ENCODE measurements around the gene GDF10. TPM values are rescaled to one million over a fixed set of nuclear protein-coding genes. Genes with fewer than 3 reads are reported as not detected.

GDF10 gene
- total RNA-seq, 2 donors from 2014 or later, result 6.6 to 8.0 TPM

GRCh38 chr10:47254611-47255010 is 45.4 kb upstream of the GDF10 start:
- no peak for TF ChIP-seq CTCF (IDR thresholded peaks at IDR 0.05)
- TF ChIP-seq POLR2A (IDR thresholded peaks at IDR 0.05), result peak in 1 of 3 donors; percentile 27
- Histone ChIP-seq H3K27ac (peak overlapping the region; percentile 73 to 83 (median 78)), H3K4me3 (no peak overlapping the region), H3K27me3 (no peaks in the 10 kb centered on the region), H3K4me1 (peaks cover 28% of the 10 kb centered on the region), H3K36me3 (replicated peaks in 1 of 2; ENCODE audit: insufficient read depth in 1 of 2, low read depth in 2 of 2) (no peaks in the 10 kb centered on the region), H3K9me3 (no peaks in the 10 kb centered on the region)
- ATAC-seq, result peak; percentile 89
- intact Hi-C loops (cut with DNase I), result no loop called here
- WGBS, 2 donors, result 30 to 42% methylated on average over 2 of the region's 2 CpGs
- DNase-seq, result peak; percentile 74 to 88 (median 80)

GRCh38 chr10:47255033-47255813 is 44.8 kb upstream of the GDF10 start:
- ATAC-seq (no peak), DNase-seq (peak in 1 of 4 donors; percentile 28)
- Histone ChIP-seq H3K36me3 (replicated peaks in 1 of 2; ENCODE audit: insufficient read depth in 1 of 2, low read depth in 2 of 2) (no peaks in the 10 kb centered on the region), H3K27me3 (no peaks in the 10 kb centered on the region), H3K4me3 (no peak overlapping the region), H3K27ac (peak overlapping the region; percentile 73 to 83 (median 78)), H3K9me3 (no peaks in the 10 kb centered on the region), H3K4me1 (peaks cover 28% of the 10 kb centered on the region)
- TF ChIP-seq CTCF (IDR thresholded peaks at IDR 0.05), result no peak
- no peak for TF ChIP-seq POLR2A (IDR thresholded peaks at IDR 0.05)
- intact Hi-C loops (cut with DNase I), result no loop called here
- WGBS, 2 donors, result 90 to 96% methylated on average over 10 of the region's 10 CpGs

GRCh38 chr10:47255866-47256265 is 44.1 kb upstream of the GDF10 start:
- TF ChIP-seq CTCF (IDR thresholded peaks at IDR 0.05), result no peak
- no peak for TF ChIP-seq POLR2A (IDR thresholded peaks at IDR 0.05)
- no peak overlapping the region for H3K4me3 ChIP-seq
- H3K9me3 ChIP-seq, result no peaks in the 10 kb centered on the region
- ATAC-seq (no peak), DNase-seq (no peak)
- no peaks in the 10 kb centered on the region for H3K27me3 ChIP-seq
- intact Hi-C loops (cut with DNase I), result no loop called here
- peak overlapping the region in 2 of 4 donors; percentile 73 to 77 for H3K27ac ChIP-seq
- no peaks in the 10 kb centered on the region for H3K36me3 ChIP-seq (replicated peaks in 1 of 2; ENCODE audit: insufficient read depth in 1 of 2, low read depth in 2 of 2)
- H3K4me1 ChIP-seq, result peaks cover 28% of the 10 kb centered on the region
- WGBS, 2 donors, result 94 to 100% methylated on average over 1 of the region's 1 CpG

GRCh38 chr10:47256751-47257336 is 43.2 kb upstream of the GDF10 start:
- Histone ChIP-seq H3K4me1 (peaks cover 28% of the 10 kb centered on the region), H3K27ac (no peak overlapping the region), H3K36me3 (replicated peaks in 1 of 2; ENCODE audit: insufficient read depth in 1 of 2, low read depth in 2 of 2) (no peaks in the 10 kb centered on the region), H3K4me3 (no peak overlapping the region), H3K27me3 (no peaks in the 10 kb centered on the region), H3K9me3 (no peaks in the 10 kb centered on the region)
- 72 to 77% methylated on average over 4 of the region's 4 CpGs for WGBS, 2 donors
- DNase-seq, result no peak
- no peak for ATAC-seq
- intact Hi-C loops (cut with DNase I), result no loop called here
- TF ChIP-seq CTCF (IDR thresholded peaks at IDR 0.05), result no peak
- TF ChIP-seq POLR2A (IDR thresholded peaks at IDR 0.05), result no peak
